ENCODE measurements around the gene SLC38A1. TPM values are rescaled to one million over a fixed set of nuclear protein-coding genes. Genes with fewer than 3 reads are reported as not detected.

Gene SLC38A1
- polyA plus RNA-seq, 1 of the 3 experiments (the other 2 are of a cell fraction): 20.7 TPM

DNA sequence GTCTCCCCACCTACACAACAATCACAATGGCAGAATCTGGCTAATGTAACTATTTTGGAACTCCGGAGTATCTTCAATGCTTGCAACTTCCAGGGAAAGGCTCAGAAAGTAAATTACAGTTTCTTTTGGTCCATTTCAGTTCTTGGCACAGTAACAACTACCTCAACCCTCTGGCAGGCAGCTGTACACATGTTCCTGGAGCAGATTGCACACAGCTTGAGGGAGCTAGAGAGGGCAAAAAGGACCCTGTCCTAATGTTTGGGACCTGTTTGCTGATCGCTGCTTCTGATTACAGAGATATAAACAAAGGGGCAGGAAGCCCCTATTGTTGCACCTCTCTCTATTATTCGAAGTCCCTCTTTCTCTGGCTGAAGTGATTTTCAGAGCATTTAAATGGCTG is 35.2 kb upstream of the SLC38A1 start:
- ChIA-PET CTCF (interaction anchor here (0.7 to 4.2 kb wide), 9 partner anchors 11 to 716 kb away, joined by 3 to 23 read pairs (median 4); no protein-coding TSS in a partner anchor), POLR2A (no interaction called here)
- H3K9ac ChIP-seq: no peak overlapping the region
- no peaks in the 10 kb centered on the region for H3K79me2 ChIP-seq (ENCODE audit: insufficient read depth)
- 42% methylated on average over 3 of the region's 3 CpGs for WGBS (ENCODE audit: low lambda C conversion rate)
- H3K9me2 ChIP-seq: no peaks in the 10 kb centered on the region
- TF ChIP-seq FOSL2 (IDR thresholded peaks at IDR 0.05; ENCODE audit: borderline replicate concordance, low read depth): no peak
- TF ChIP-seq, protein P1, sequence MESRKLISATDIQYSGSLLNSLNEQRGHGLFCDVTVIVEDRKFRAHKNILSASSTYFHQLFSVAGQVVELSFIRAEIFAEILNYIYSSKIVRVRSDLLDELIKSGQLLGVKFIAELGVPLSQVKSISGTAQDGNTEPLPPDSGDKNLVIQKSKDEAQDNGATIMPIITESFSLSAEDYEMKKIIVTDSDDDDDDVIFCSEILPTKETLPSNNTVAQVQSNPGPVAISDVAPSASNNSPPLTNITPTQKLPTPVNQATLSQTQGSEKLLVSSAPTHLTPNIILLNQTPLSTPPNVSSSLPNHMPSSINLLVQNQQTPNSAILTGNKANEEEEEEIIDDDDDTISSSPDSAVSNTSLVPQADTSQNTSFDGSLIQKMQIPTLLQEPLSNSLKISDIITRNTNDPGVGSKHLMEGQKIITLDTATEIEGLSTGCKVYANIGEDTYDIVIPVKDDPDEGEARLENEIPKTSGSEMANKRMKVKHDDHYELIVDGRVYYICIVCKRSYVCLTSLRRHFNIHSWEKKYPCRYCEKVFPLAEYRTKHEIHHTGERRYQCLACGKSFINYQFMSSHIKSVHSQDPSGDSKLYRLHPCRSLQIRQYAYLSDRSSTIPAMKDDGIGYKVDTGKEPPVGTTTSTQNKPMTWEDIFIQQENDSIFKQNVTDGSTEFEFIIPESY (IDR thresholded peaks at IDR 0.05; ENCODE audit: borderline replicate concordance, low read depth): no peak
- TF ChIP-seq, protein P2, sequence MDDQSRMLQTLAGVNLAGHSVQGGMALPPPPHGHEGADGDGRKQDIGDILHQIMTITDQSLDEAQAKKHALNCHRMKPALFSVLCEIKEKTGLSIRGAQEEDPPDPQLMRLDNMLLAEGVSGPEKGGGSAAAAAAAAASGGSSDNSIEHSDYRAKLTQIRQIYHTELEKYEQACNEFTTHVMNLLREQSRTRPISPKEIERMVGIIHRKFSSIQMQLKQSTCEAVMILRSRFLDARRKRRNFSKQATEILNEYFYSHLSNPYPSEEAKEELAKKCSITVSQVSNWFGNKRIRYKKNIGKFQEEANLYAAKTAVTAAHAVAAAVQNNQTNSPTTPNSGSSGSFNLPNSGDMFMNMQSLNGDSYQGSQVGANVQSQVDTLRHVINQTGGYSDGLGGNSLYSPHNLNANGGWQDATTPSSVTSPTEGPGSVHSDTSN (IDR thresholded peaks at IDR 0.05): no peak
- no peak for TF ChIP-seq GABPA (IDR thresholded peaks at IDR 0.05; ENCODE audit: low read depth)
- TF ChIP-seq, protein P3, sequence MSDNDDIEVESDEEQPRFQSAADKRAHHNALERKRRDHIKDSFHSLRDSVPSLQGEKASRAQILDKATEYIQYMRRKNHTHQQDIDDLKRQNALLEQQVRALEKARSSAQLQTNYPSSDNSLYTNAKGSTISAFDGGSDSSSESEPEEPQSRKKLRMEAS (IDR thresholded peaks at IDR 0.05; ENCODE audit: low read depth): no peak
- TF ChIP-seq TAF1 (IDR thresholded peaks at IDR 0.05; ENCODE audit: borderline replicate concordance, low read depth, low read length): no peak
- TF ChIP-seq SIN3A (IDR thresholded peaks at IDR 0.05; ENCODE audit: borderline replicate concordance, low read depth, low read length): no peak
- no peak for TF ChIP-seq CHD2 (IDR thresholded peaks at IDR 0.05; ENCODE audit: low read length, partially characterized antibody)
- TF ChIP-seq MEF2A (IDR thresholded peaks at IDR 0.05; ENCODE audit: borderline replicate concordance, low read depth): no peak
- TF ChIP-seq, protein P4, sequence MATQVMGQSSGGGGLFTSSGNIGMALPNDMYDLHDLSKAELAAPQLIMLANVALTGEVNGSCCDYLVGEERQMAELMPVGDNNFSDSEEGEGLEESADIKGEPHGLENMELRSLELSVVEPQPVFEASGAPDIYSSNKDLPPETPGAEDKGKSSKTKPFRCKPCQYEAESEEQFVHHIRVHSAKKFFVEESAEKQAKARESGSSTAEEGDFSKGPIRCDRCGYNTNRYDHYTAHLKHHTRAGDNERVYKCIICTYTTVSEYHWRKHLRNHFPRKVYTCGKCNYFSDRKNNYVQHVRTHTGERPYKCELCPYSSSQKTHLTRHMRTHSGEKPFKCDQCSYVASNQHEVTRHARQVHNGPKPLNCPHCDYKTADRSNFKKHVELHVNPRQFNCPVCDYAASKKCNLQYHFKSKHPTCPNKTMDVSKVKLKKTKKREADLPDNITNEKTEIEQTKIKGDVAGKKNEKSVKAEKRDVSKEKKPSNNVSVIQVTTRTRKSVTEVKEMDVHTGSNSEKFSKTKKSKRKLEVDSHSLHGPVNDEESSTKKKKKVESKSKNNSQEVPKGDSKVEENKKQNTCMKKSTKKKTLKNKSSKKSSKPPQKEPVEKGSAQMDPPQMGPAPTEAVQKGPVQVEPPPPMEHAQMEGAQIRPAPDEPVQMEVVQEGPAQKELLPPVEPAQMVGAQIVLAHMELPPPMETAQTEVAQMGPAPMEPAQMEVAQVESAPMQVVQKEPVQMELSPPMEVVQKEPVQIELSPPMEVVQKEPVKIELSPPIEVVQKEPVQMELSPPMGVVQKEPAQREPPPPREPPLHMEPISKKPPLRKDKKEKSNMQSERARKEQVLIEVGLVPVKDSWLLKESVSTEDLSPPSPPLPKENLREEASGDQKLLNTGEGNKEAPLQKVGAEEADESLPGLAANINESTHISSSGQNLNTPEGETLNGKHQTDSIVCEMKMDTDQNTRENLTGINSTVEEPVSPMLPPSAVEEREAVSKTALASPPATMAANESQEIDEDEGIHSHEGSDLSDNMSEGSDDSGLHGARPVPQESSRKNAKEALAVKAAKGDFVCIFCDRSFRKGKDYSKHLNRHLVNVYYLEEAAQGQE (IDR thresholded peaks at IDR 0.05; ENCODE audit: low read depth, low read length): no peak
- TF ChIP-seq FOXJ3 (CRISPR knock-in tag; IDR thresholded peaks at IDR 0.05): no peak
- H3K9me3 ChIP-seq: 0 out of 2 replicates have a peak, but pooled peaks cover 6% of the 10 kb centered on the region
- no peak overlapping the region for H2AFZ ChIP-seq (ENCODE audit: low read depth)
- H3K27ac ChIP-seq (ENCODE audit: low read depth in 2 of 2, low read length in 1 of 2): no peak overlapping the region
- no peaks in the 10 kb centered on the region for H3K4me1 ChIP-seq (ENCODE audit: control insufficient read depth in 1 of 2, insufficient read depth in 2 of 2, low read depth in 1 of 2, low read length in 1 of 2)
- H3K4me2 ChIP-seq: no peak overlapping the region
- DNase-seq: no peak
- H4K20me1 ChIP-seq (ENCODE audit: insufficient read depth): no peaks in the 10 kb centered on the region
- no peaks in the 10 kb centered on the region for H3F3A ChIP-seq (replicated peaks; ENCODE audit: insufficient read depth)
- H3K36me3 ChIP-seq (replicated peaks in 1 of 2; ENCODE audit: control insufficient read depth in 1 of 2, insufficient read depth in 2 of 2, low read length in 1 of 2): no peaks in the 10 kb centered on the region
- no peaks in the 10 kb centered on the region for H3K27me3 ChIP-seq (ENCODE audit: insufficient read depth)
- no peak overlapping the region for H3K4me3 ChIP-seq (ENCODE audit: low read depth in 2 of 2, low read length in 1 of 2)

Data from SK-N-SH (cell line).